Measurements from ENCODE around the gene PTPN1. TPM values are rescaled to one million over a fixed set of nuclear protein-coding genes. Genes with fewer than 3 reads are reported as not detected.

Gene PTPN1
- total and polyA plus RNA-seq, 10 of the 15 experiments (the other 5 are each of a cell fraction or from before 2014, with no cell fraction given) = 15.9 to 74.7 (median 43.9) TPM

DNA sequence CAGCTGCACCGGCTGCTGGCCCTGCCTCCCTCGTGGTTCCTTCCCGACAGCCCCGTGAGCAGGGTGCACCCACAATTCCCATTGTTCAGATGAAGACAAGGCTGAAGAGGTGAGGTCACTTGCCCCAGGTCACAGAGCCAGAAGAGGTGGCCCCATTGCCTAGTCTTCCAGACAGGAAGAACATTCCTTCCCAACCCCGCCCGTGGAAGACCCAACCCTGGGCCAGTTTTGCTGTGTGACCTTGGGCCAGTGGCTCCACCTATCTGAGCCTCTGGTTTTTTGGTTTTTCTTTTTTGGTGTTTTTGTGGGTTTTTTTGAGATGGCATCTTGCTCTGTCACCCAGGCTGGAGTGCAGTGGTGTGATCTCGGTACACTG, 119.5 kb downstream of the PTPN1 start:
- no peak for TF ChIP-seq BHLHE40 (IDR thresholded peaks at IDR 0.05; ENCODE audit: borderline replicate concordance in 1 of 2, low read depth in 2 of 2, low read length in 1 of 2)
- no peak for TF ChIP-seq ZNF207 (IDR thresholded peaks at IDR 0.05; ENCODE audit: borderline replicate concordance)
- TF ChIP-seq NKRF (conservative IDR thresholded peaks at IDR 0.05) = no peak
- no peak for TF ChIP-seq CBFB (IDR thresholded peaks at IDR 0.05; ENCODE audit: low read depth)
- no peak for TF ChIP-seq TCF3 (IDR thresholded peaks at IDR 0.05; ENCODE audit: borderline replicate concordance, insufficient read depth, low read depth, low read length)
- TF ChIP-seq MTA3 (IDR thresholded peaks at IDR 0.05; ENCODE audit: borderline replicate concordance, low read length) = no peak
- TF ChIP-seq RBBP5 (conservative IDR thresholded peaks at IDR 0.05) = no peak
- TF ChIP-seq CHD1 (IDR thresholded peaks at IDR 0.05; ENCODE audit: low read depth, low read length) = no peak
- TF ChIP-seq POU2F2 (IDR thresholded peaks at IDR 0.05; ENCODE audit: borderline replicate concordance, low read depth, low read length) = no peak
- TF ChIP-seq CHD2 (IDR thresholded peaks at IDR 0.05; ENCODE audit: borderline replicate concordance, low read depth, low read length) = no peak
- no peak for TF ChIP-seq SUPT20H (IDR thresholded peaks at IDR 0.05; ENCODE audit: borderline replicate concordance, control insufficient read depth, low read depth, low read length)
- TF ChIP-seq ATF2 (IDR thresholded peaks at IDR 0.05; ENCODE audit: low read length) = no peak
- TF ChIP-seq ATF7 (IDR thresholded peaks at IDR 0.05; ENCODE audit: low read depth) = no peak
- no peak for TF ChIP-seq FOS (IDR thresholded peaks at IDR 0.05; ENCODE audit: borderline replicate concordance, extremely low read depth, insufficient read length)
- TF ChIP-seq GATAD2B (conservative IDR thresholded peaks at IDR 0.05; ENCODE audit: low read depth) = no peak
- no peak for TF ChIP-seq JUNB (IDR thresholded peaks at IDR 0.05)
- CTCF ChIA-PET = interaction anchor here (0.6 kb wide), 1 partner anchor 53 kb away, joined by 3 read pairs; no protein-coding TSS in a partner anchor
- DNase-seq (ENCODE audit: low read depth, low spot score) (no peak), FAIRE-seq (no peak), ATAC-seq (no peak)
- RAD21 ChIA-PET (ENCODE audit: unreplicated experiment) = no interaction called here
- no peaks in the 10 kb centered on the region for H4K20me1 ChIP-seq (ENCODE audit: control insufficient read depth, insufficient read depth)
- SMC1A ChIA-PET (ENCODE audit: uncharacterized antibody, unreplicated experiment) = no interaction called here
- 37% methylated on average over 7 of the region's 7 CpGs for WGBS (ENCODE audit: insufficient coverage, insufficient replicate concordance, low lambda C conversion rate, missing lambda C conversion rate)
- intact Hi-C loops (cut with micrococcal nuclease; ENCODE audit: unreplicated experiment) = loop anchor here (10.0 kb wide), 1 partner anchor 115 kb away; no protein-coding TSS in a partner anchor
- POLR2A ChIA-PET = no interaction called here
- no peaks in the 10 kb centered on the region; a peak in 2 of 4 replicates for H3K27me3 ChIP-seq (replicated peaks in 1 of 2; ENCODE audit: control insufficient read depth in 2 of 2, insufficient read depth in 2 of 2, low read length in 1 of 2)
- H3K27ac ChIP-seq (ENCODE audit: control insufficient read depth, insufficient read depth) = no peak overlapping the region
- no peak overlapping the region for H3K9ac ChIP-seq (ENCODE audit: control insufficient read depth, insufficient read depth, low read length)
- no peak overlapping the region for H2AFZ ChIP-seq (ENCODE audit: control insufficient read depth, low read depth, low read length)
- no peaks in the 10 kb centered on the region for H3K4me1 ChIP-seq (ENCODE audit: control insufficient read depth, insufficient read depth, low read length)
- no peak overlapping the region for H3K4me3 ChIP-seq
- no peak overlapping the region for H3K4me2 ChIP-seq (ENCODE audit: control insufficient read depth, insufficient read depth)
- no peaks in the 10 kb centered on the region for H3K9me3 ChIP-seq (replicated peaks; ENCODE audit: control insufficient read depth, insufficient read depth, low read length)
- in situ Hi-C loops (cut with MboI) = no loop called here
- no peaks in the 10 kb centered on the region for H3K36me3 ChIP-seq (ENCODE audit: control insufficient read depth in 2 of 2, insufficient read depth in 2 of 2, low read length in 1 of 2)
- no peaks in the 10 kb centered on the region for H3K79me2 ChIP-seq (ENCODE audit: control insufficient read depth, insufficient read depth, low read length)
- no TSS peak for BruUV-seq (replicated peaks)

All from GM12878 (cell line).